Activated CD4-positive, alpha-beta T cell treated with anti-CD3 and anti-CD28 coated beads, Interleukin-2, amount 50 U/mL, for 48 hours (primary cell): ENCODE results near the gene PTGER3.

Experiments
- DNase-seq, 2 experiments: peaks; one replicate each; pipeline ENCODE4 v3.0.0-alpha.2; 2020

Gene PTGER3

DNA sequence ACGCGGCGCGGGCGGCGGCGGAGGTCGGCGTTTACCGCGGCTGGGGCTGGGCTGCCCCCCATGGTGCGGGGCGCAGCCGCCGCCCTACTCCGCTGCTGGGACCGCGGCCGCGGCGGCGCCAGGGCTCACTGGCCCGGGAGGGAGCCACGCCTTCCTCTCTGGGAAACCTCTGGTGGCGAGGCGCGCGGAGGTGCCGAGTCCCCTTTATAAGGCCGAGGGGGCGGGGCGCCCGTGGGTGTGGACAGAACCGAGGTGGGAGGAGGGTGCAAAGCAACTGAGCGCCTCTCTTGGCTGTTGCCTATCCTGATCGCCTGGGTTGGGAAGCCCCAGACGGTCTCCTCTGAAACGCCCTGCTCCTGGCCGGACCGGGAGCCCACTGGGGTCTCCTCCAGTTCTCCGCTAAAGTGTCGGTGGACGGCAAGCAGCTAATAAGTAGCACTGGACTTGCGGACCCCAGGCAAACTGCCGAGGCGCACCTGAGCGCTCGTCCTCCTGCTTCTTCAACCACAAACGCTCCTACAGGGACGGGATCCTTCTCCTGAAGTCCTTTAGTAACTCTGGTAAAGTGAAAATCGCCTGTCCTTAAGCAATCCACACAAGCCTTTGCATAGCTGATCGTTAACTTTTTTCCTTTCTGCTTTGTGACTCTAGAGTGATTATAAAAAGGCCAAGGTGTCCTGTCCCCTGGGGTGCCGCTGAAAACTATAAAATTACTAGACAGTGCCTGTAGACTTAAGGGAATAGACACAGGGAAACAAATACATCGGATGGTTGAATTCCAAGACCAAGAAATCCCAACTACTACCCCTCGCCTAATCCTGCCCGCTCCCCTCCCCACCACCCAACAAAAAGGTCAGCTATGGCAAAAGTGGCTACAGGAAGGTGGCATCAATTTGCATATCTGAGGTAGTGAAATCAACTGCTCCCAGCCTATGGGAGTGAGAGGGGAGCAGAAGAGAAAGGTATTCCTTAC is at the start of gene PTGER3:
Gene PTGER3 (minus strand): TSS at position 182 of the 973 bp plus-strand sequence. CDS start 239 bp downstream, outside the sequence.
- peak; percentile 54 to 57 for DNase-seq

DNA sequence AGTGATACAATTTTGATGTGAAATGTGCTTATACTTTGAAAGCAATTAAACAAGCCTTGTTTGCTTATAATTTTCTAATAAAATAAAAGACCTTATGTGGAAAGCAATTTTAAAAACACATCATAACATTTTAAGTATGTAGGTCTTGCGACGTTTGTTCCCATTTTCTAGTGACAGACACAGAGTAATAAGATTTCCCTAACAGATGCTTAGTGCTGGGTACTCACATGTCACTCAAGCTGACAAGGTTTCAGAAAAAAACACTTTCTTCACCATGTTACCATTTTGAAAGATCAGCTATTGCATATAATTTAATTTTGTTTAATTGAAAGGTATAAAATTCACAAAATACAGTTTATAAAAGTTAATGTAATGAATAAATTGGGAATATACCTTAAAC is 47.3 kb upstream of the PTGER3 start:
- DNase-seq = no peak

DNA sequence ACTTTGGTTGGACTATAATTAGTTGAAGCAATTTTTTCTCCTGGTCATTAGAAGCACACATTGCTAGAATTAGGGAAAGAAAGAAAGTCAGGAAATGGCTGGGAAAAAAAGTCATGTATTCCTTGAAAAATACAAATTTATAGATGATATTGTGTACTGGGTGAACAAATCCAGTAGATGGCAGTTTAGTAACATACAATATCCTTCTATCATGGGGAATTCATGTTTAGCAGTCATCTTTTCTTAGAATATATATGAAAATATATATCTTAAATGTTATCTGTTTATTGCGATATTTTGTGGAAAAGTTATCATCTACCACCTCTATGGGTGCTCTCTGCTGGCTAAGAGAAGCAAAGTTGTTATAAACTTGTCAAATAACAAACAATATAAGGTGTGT is 46.3 kb upstream of the PTGER3 start:
- no peak for DNase-seq

DNA sequence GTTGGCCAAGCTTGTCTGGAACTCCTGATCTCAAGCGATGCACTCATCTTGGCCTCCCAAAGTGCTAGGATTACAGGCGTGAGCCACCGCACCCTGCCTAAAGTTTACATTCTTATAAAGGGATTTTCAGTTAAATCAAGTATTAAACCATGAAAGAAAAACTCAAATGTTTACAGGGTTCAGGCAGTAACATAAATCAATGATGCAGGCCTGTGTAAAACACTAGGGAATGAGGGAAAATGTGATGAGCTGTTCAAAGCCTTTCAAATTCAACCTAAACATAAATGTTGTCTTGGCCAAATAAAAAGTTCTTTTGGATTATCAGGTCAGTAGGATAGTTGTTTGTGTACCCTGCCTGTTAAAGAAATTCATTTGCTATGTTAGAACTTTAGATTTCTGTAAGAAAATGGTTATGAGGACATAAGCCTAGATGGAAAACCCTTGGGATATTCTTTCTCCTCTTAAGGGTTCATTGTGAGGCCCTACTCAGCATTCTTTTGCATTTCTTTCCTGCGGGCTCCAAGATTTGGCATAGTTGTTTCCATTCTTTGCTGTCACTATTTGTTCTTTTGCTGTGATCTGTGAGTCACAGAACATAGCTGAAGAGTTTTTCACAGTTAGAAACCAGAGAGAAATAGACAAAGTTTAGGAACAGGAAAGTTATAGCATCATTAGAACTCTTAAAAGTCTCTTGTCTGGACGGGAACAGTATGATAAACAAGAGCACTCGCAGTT is 42.1 kb upstream of the PTGER3 start:
- DNase-seq = no peak

DNA sequence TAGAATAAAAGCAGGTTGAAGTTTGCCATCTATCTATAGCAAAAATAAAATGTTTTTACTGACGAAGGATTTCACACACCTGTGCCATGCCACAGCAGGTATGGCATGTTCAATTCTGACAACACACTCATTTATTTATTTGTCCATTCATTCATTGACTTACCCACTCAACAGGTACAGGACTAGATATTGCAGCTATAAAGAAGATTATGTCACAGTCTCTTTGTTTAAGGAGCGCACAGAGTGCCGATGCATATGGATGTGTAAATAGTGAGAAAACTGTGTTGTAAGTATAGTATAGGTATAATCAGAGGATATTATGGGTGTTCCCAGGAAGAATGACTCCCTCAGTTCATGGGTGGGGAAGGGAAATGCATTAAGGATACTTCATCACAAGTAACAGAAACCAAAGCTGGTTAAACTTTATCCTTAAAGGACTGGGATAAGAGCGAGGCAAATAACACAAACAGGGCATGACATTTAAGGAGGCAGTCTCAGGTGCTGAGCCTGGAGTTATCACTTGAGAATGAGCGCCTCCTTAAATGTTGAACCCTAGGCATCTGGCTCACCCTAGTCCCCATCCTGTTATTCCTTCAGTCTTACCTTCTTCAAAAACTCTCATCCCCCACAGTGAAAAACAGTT is 41.1 kb upstream of the PTGER3 start:
- no peak for DNase-seq

DNA sequence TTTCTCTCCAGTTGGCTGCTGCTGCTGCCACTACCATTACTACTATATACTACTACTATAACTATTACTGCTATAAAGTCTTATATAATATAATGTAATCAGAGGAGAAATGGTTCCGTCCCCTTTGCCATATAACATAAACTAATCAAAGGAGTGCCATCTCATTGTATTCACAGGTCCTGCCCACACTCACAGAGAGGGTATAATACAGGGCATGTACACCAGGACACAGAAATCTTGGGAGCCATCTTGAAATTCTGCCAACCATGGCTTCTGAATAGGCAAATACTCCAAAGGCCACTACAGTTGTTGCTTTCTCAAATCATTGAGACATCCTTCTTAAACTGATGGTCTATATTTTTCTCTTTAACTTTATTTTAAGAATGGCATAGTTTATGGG is 40.1 kb upstream of the PTGER3 start:
- no peak for DNase-seq

DNA sequence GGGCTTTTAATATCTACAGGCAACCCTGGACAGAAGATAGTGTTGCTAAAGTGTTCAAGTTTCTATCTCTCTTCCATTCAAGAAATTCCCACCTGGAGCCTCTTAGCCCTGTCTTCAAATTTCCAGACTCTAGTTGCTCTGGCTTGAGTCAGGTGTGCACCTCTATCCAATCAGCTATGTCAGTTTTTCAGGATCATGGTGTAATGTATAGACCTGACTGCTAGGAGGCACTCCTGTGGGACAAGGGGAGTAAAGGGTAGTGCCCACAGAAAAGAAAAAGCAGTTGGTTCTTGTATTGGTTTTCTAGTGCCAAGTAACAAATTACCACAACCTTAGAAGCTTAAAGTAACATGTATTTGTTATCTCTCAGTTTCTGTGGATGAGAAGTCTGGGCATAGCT is 39.4 kb upstream of the PTGER3 start:
- DNase-seq = no peak

DNA sequence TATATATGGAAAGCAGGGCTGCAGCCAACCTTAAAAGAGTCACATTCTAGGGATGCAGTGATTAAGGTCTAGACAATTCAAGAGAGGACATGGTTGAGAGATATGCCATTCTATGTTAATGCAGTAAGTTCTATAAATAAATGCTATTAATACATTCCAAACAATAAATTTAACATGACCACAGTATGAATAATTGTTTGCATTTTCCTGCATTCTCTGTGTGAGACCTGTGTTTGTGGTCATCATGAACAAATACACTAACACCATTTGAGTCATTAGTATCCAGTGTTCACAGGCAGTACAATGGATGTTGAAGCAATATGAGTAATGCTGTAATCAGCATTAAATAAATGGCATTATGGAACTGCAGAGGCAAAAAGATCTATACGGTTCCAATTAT is 38.7 kb upstream of the PTGER3 start:
- DNase-seq = no peak

DNA sequence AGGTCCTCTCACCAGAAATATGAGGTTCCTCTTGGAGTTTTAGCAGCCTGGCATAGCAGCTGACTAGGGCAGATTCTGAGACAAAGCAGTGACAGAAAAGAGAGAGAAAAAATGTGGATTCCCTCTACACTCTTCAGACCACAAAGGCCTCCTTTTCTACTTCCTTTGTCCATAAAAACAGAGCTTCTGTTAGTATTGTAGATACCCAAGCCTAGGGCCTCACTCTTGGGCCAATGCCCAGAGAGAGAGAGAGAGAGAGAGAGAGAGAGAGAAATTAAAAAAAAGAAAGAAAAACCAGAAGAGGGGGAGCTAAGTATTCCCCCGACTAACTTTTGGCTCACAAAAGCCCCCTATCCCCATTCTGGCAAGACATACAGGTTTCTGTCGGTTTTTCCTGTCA is 35.7 kb upstream of the PTGER3 start:
- DNase-seq = no peak

DNA sequence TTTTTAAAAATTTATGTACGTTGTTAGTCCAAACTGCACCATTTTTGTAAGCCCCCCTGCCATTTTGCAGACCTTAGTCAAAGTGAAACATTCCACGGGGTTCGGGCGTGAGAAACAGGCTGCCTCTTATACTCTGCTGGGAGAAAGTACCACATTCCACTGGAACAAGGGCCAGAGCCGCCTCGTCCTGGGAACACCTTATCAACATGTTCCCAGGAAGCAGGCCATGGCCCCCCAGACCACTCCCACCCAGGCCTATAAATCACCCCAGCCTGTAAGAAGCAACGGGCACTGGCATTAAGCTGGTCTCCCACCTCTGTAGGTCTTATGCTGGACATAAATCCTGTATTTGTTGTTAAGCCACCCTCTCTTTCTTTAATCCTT is 34.1 kb upstream of the PTGER3 start:
- peak in 1 of 2 experiments; percentile 11 for DNase-seq

DNA sequence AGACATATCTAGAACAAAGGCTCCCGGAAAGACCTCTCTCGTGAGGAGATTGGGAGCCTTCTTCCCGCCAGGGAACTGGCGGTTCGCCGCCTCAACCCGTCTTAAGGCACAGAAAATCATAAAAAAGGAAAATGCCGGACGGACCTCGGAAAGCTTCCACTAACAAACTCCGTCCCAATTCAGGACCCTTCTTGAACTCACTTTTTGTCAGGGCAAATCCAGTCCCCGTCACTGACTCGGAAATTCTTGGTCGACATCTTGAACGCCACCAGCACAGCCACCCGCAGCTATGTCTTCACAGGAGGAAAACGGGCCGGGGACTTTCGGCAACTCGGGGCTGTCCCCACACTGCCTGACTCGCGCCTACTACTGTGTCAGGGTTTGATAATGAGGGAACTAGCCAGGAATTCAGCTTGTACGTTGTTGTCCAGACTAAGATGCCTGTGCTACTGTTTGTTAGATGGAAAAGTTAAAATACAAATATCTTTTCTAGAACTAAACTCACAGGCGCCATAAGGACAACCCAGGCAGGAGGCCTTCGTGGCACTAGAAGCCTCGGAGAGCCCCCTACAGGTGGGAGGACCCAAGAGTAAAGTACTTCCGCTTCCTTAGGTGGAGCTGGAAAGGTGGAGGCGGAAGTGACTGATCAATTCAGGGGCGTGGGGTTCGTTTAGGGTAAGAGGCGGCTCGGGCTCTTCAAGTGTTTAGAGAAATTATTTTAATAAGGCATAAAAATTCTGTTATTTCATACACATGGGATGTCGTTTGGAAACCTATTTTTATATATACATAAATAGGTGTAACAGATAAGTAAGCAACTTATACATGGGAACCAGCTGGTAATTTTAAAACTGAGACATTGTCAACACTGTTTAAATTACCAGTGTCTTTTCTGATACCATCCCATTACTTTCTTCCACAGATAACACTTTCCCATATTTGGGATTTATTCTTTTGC is 33.4 kb upstream of the PTGER3 start, which contains the start of gene ZRANB2:
Gene ZRANB2 (minus strand): TSS at position 297 of the 958 bp plus-strand sequence. CDS start 40 bp downstream, at position 257.
- DNase-seq = peak; percentile 88 to 92

DNA sequence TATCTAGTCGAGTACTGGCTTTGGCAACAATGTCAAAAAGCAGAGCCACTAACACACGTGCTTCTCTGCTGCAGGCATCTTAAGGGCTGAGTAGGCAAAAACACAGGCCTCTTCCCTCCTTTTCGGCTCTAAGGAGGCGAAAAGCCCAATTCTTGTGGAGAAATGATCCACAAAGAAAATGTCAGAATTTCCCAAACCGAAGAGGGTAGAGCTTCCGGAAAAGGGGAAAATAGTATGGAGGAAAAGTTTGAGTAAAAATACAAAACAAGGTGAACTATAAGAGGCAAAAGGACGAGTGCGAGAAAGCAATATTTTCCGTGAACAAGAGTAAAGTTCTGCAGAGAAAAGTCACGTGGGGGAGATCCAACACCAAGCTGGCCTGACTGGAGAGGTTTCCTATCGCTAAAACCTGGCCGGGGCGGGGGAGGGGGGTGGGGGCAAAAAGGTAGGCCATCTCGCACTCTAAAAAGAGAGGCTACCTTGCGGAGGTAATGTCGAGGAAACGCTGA is 32.7 kb upstream of the PTGER3 start:
- peak in 1 of 2 experiments; percentile 29 for DNase-seq

DNA sequence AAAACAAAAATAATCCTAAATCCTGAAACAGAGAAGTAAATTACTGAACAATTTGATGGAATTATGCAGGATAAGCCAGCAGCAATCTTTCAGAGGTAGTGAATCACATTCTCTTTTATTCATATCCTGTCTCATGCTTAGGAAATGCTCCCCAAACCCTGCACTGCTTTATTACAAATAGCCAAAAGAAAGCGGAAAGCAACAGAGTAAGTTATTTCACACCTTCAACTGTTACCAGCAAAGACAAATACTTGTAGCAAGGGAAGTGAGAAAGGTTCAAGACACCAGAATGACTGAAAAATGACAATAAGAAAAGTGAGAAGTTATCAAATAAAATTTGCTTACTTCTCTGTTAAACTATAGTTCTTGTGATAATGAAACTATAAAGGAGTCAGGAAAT is 27.1 kb upstream of the PTGER3 start:
- no peak for DNase-seq

DNA sequence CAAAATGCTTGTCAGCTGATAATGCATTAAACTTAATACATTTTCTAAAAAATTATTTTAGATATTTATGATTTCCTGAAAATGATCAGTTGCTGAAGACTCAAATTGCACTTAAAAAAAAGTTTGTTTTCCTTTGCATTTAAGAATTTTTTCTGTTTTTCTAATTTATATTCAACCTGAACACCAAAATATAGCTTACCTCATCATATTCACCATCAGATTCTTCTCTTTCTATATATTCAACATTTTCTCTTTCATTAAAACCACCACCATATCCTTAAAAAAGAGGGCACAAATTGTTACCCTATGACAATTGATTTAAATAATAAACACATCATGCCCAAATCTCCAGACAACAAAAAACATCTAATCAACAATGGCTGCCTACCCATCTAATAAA is 24.7 kb upstream of the PTGER3 start:
- no peak for DNase-seq

DNA sequence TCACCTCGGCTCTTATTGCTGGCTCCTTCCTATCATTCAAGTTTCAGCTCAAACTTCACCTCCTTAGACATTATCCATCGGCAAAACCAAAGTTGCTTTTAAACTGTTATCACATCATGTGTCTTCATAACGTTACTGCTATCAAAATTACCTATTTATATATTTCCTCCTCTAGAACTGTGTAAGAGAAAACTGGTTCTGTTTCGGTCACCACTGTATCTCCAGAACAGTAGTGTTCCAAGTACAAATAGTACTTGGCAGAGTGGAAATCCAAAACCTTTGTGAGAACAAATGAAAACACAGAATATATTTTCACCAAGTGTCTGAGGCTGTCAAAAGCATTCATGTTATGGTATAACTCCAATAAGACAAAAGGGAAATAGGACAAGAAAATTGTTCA is 24.1 kb upstream of the PTGER3 start:
- DNase-seq = no peak

DNA sequence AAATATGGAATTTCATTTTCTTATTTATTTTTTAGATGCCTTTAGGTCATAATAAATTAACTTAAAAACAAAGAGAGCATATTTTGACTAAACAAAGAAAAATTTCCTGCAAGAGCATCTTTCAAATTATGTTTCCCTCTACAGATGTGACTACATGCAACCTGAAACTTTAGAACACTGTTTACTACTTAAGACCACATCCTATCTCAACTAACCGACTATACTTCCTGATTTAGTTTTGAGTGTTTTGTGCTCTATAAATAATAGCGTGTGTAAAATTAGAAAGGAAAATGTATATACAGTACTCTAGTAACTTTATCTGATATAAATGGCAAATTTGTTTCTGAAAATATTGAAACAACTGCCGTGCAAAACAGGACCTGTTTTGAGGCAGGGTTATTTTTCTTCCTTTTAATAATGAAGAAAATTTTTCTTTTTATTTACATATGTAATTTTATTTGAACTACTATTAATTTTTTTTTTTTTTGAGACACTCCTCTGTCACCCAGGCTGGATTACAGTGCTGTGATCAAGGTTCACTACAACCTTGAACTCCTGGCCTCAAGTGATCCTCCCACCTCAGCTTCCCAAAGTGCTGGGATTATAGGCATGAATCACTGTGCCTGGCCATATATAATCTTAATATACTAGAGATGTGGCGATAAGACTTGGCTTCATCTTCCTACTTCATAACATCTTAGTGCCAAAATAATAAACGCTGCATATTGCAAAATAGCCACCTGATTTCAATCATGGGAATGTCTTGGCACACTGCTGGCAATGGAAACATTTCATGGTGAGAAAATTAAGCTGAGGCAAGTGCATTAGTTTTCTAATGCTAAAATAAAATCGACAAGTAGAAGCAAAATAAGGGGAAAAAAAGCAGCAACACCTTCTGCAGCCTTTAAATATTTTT is 21.0 kb upstream of the PTGER3 start:
- DNase-seq = no peak

DNA sequence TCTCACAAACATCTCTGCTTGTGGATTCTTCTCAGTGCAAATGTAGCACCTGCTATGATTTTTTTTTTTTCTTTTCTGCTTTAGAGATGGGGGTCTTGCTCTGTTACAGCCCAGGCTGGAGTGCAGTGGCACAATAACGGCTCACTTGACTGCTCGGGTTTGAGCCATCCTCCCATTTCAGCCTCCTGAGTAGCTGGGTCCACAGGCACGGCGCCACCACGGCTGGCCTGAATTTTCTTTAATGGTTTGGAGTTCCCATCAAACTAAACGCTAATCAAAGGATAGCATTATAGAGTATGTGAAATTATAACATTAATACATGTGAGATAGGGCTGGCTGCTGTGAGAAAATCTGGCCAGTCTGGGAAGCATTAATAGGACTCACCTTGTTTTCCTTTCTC is 7.2 kb upstream of the PTGER3 start:
- DNase-seq = no peak

DNA sequence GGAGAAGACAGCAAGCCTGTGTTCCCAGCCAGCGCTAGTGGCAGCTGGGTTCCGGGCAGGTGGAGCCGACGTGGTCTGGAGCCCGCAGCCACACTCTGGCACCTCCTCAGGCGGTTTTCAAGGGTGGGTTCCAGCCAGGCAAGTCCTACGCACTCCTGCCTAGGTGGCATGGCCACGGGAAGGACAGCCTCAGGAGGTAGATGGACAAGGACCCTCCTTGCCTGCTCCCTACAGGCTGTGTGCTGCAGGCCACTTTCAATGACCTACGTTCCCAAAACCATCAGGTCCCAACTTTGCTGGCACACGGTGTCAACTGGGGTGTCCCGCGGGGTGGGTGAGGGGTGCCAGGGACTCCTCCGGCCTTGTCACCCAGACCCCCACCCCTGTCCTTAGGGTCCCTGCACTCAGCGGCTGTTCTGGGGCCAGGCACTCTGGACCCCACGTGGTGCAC is 6.7 kb upstream of the PTGER3 start:
- DNase-seq = no peak

DNA sequence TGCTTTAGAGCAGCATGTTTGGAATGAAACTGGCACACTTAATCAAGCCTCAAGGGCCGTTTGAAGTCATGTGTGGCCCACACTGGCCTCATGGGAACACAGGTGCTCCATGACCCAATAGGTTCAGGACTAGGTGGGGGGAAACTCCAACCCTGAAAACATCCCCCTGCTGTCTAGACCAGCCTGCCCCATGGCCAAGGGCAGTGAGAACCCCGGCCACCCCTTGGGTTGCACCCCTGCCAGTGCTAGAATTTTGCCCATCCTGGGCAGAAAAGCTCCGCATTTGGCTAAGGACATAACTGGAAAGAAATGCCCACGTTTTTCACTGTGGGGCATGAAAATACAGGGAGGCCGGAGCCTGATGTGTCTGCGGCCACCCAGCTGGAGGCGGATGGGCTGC is 6.1 kb upstream of the PTGER3 start:
- DNase-seq = no peak

DNA sequence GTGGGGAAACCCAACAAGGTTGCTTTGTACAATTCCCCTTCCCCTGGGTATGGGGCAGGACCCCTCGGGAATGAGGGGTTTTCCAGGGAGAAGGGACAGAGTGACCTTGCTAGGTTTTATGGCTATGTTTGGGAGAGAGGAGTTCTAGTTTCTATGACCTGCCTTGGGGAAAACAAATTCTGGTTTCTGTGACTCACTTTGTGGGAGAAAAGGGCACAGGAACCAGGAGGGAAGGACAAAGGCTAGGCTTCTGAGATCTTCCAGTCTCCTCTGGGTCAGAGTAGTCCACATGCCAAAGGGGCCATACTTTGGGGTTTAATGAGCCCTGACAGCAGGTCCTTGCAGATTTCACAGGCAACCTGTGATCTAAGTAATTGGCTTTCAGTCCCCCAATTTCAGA is 5.5 kb upstream of the PTGER3 start:
- no peak for DNase-seq
